Fibroblast of skin of back (primary cell): ENCODE data around the gene NUP188.
"Not testable (repeated sequence)": the region's sequence is repeated elsewhere in the genome, so short reads cannot be mapped to it uniquely, and the experiment has no call there.

Experiments used
- DNase-seq: peaks from one replicate; pipeline ENCODE4 v3.0.0-alpha.2; 2013

NUP188 gene

DNA sequence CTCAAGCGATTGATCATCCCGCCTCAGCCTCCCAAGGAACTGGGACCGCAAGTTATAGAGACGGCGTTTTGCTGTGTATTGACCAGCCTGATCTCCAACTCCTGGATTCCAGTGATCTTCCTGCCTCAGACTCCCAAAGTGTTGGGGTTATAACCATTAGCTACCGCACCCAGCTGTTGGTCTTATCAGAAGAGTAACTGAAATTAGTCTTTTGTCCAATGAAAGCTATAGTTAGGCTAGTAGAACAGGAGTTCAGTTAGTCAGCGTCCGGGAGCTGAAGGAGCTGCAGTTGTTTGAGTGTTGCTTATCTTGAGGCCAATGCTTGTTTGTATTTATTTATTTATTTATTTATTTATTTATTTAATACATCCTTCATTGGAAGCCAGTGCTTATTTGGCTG, 85.7 kb downstream of the NUP188 start:
- DNase-seq, result no peak

DNA sequence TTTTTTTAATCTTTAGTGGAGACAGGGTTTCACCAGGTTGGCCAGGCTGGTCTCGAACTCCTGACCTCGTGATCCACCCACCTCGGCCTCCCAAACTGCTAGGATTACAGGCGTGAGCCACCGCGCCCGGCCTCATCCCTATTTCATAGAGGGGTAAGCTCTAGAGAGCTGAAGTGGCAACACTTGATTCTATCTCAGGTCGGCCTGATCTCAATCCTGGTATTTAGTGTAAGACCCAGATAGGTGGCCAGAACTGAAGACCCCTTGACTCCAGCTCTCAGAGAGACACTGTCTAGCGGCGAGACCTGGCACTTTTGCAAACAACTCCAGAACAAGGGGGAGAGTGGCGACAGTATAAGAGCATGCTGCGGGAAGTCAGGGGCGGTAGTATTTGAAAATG, 88.3 kb downstream of the NUP188 start:
- not testable (repeated sequence) for DNase-seq

DNA sequence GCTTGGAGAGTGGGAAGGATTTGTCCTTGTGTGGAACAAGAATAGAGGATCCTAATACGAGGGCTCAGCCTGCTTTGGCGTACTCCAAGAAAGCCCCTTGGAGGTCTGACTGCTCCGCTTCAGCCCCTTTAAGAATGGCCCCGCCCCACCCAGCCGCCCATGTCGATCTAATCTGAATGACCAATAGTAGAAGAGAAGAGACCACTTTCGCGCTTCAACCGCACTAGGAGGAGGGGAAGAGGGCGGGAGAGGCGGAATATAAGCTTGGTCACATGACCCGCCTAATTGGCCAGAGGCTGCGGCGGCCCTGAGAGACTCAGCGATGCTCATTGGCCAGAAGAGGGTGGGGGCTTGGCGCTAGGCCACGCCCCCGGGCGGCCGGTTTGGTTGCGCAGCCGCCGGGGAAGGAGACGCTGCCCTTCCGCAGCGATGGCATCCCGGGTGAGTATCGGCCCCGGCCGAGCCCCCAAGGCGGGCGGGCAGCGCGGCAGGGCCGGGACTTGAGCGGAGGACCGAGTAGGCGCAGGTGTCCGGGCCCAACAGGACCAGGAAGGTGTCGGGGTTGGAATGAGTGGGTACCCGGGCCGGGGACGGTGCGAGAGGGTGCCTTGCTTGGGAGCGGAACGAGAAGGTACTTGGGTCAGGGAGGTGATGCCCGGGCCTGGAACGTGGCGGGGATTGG, 88.9 kb downstream of the NUP188 start, which contains the start of gene MIGA2:
MIGA2 (plus strand) TSS at position 386 of the 682 bp plus-strand sequence. CDS start 3,969 bp downstream, outside the sequence.
- peak; percentile 100 for DNase-seq

DNA sequence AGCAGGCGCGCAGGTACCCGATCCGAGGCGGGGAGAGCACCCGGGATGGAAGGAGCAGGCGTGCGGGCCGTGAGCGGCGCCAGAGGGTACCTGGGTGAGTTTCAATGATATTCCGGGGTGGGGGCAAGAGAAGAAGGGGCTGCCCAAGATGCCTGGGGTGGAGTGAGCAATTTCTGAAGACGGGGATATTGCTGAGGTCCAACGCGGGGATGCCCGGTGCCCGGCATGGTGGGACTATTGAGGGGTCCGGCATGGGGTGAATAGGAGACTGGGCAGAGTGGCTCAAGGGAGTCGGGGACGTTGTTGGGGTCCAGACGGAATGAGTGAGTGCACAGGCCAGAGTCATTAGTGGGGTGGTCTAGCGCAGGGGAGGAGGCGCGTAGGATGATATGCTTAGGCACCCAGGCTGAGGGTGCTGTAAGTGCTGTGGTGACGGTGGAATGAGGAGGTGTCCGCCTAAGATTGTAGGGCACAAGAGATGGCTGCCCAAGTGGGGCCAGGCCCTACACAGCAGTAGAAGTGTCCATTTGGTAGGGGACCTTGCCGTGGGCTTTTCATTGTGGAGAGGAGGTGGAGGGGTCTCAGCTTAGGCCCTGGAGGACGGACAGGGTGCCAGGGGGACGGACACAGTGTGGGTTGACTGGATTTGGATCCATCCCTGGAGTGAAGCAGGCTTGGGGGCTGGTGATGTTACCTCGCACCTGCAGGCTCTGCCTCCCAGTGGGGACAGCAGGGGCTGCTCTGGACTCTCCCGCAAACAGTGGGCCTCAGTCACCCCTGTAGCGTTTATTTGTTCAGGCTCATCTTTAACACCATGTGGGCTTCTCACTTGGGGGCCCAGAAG, 89.6 kb downstream of the NUP188 start:
- DNase-seq, result no peak

DNA sequence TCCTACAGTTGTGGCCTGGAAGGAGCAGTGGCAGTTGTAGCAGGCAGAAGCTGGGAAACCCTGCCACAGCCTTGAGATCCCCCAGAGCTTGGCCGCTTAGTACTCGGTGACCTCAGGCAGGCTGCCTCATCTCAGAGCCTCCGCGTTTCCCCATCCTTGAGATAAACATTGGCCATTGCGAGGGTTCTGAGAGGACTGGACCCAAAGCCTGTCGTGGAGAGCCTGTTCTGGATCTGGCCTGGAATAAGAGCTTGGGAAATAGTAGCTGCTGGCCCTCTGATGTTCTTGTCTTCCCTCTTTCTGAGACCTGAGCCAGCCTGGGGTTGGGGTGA, 90.2 kb downstream of the NUP188 start:
- no peak for DNase-seq

DNA sequence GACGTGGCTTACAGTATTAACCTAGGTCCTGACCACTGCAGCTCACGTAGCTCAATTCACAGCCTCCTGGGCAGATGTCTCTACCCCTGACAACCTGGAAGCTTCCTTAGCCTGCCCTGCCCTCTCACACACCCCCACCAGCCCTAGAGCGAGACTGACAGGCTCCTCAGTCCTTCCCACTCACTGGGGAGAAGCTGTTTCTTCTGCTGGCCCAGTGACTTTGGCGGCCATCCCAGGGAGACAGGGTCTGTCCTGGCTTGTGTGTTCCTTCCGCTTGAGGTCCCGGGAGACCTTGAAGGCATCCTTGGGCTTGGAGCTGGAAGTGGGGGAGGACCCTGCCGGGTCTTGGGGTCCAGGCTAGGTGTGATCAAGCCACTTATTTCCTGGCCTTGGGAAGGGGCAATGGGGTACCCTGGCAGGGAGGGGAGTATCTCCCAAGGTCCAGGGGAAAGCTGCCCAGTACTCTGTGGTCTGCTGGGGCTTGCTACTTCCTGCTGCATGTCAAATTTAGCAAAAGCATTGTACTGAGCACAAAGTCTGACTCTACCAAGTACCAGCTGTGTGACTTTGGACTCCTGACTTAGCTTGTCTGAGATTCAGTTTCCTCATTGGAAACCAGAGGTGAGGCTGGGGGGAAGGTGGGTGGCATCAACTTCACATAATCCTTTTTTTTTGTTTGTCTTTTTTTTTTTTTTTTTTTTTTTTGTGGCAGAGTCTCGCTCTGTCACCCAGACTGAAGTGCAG, 90.8 kb downstream of the NUP188 start:
- DNase-seq, result no peak

DNA sequence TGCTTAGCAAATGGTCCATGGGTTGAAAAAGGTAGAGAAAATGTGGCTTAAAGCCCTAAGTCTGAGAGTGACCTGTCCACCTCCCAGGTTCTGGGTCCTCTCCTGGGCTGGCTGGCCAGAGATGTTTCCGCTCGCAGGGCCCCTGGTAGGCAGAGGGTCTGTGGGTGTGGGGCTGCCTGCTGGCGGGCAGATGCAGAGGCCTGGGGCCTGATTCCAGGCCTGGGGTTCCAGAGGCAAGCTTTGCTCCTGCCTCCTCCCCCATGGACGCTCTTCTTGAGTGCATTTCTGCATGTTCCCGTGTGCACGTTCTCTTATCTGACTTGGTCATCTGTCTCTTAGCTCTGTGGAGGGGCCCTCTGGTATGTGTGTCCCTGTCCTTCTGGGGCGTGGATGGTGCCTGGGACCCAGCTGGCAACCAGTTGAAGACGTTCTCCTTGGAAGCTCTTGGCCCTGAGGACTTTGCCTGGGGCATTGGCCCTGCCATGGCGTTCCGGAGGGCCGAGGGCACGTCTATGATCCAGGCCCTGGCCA, 92.7 kb downstream of the NUP188 start:
- DNase-seq, result no peak

DNA sequence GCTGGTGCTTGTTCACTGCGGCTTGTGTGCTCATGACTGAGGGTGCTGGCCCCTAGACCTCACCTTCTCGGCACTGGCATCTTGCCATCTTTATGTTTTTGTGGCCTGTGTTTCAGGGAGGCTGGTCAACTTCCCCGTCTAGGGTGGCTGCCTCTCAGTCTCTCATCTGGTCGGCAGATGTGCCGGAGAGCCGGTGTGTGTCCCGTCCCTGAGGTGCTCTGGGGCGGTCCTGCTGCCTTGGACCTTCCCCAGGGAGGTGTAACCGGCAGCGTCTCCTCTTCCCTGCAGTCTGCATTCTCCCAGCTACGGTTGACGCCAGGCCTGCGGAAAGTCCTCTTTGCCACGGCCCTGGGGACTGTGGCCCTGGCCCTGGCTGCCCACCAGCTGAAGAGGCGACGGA, 94.5 kb downstream of the NUP188 start:
- DNase-seq, result no peak

DNA sequence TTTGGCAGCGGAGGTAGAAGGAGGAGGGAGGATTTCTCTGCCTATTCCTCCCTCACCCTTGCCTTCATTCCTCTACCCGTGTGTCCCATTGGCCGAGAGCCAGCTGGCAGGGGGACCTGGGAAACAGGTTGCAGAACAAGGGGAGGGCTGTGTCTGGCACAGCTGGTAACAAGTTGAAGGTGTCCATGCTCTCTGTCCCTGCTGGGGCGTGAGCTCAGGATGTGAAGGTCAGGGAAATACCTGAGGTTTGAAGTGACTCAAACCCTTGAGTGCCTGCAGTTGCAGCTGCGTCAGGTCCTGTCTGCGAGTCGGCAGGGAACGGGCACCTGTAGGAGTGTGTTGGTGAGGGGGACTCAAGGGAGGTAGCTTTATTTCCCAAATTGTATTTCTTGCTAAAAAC, 105.1 kb downstream of the NUP188 start:
- no peak for DNase-seq

DNA sequence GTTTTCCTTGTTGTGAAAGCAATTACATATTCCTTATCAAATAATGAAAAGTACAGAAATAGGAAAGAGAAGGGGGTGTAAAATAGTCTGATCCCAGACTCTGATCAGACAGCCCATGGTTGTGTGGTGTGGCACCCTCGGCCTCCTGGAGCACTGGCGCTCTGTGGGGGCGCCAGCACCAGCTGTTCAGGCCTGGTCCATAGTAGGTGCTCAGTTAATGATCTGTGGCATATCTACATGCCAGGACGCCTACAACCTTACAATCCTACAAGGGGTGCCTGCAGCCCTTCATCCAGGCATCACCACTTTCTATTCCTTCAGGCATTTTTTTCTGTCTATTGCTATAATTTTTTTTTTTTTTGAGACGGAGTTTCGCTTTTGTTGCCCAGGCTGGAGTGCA, 105.5 kb downstream of the NUP188 start:
- no peak for DNase-seq

DNA sequence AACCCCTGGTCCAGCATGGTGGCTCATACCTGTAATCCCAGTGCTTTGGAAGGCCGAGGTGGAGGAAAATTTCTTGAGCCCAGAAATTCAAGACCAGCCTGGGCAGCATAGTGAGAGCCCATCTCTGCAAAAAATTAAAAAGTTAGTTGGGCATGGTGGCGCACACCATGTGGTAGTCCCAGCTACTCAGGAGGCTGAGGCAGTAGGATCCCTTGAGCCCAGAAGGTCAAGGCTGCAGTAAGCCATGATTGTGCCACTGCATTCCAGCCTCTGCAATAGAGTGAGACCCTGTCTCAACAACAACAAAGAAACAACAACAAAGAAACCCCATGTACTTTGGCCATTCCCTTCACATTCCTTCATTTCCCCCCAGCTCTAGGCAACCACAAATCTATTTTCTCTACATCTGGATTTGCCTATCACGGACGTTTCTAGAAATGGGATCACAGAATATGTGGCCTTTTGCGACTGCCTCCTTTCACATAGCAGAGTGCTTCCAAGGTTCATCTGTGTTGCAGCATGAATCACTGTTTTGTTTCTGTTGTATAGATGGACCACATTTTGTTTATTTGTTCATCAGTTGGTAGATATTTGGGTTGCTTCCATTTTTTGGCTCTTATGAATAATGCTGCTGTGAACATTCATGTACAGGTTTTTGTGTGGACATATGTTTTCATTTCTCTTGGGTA, 106.8 kb downstream of the NUP188 start:
- DNase-seq, result no peak
